Loucy (cell line): ENCODE results near the gene PTGFRN.

Source experiments
- H2AFZ ChIP-seq: fragments of 200-600 bp; sonication (generic); 2 replicates; pipeline ENCODE4 v1.6.0; 2016; ENCODE audit warnings: antibody characterized with exemption, mild to moderate bottlenecking, low read length, moderate library complexity
- H3F3A ChIP-seq: fragments of 200-600 bp; 2 replicates; pipeline ENCODE4 v1.6.0; 2016; ENCODE audit warnings: antibody characterized with exemption, low read depth, mild to moderate bottlenecking
- H3K27me3 ChIP-seq: fragments of 200-600 bp; sonication (generic); 2 replicates; pipeline ENCODE4 v1.6.1; 2014; ENCODE audit warnings: low read length, mild to moderate bottlenecking; ENCODE audit not compliant: insufficient read depth, poor library complexity, severe bottlenecking
- H3K36me3 ChIP-seq: fragments of 200-600 bp; sonication (generic); 2 replicates; pipeline ENCODE4 v1.6.1; 2016; ENCODE audit warnings: low read length; ENCODE audit not compliant: insufficient read depth
- H3K4me1 ChIP-seq: fragments of 200-600 bp; sonication (generic); 2 replicates; pipeline ENCODE4 v1.5.1; 2014; ENCODE audit warnings: low read length, mild to moderate bottlenecking; ENCODE audit not compliant: insufficient read depth, poor library complexity, severe bottlenecking
- H3K4me2 ChIP-seq: fragments of 200-600 bp; sonication (generic); 2 replicates; pipeline ENCODE4 v1.6.0; 2014; ENCODE audit warnings: antibody characterized with exemption, low read length, low read depth, mild to moderate bottlenecking; ENCODE audit not compliant: poor library complexity, severe bottlenecking
- H3K4me3 ChIP-seq: fragments of 200-600 bp; sonication (generic); 2 replicates; pipeline ENCODE4 v1.5.1; 2014; ENCODE audit warnings: low read length, mild to moderate bottlenecking, mixed read lengths; ENCODE audit not compliant: poor library complexity, severe bottlenecking
- H3K79me2 ChIP-seq: fragments of 200-600 bp; sonication (generic); 2 replicates; pipeline ENCODE4 v1.6.1; 2014; ENCODE audit warnings: low read length; ENCODE audit not compliant: insufficient read depth
- H3K9ac ChIP-seq: fragments of 200-600 bp; sonication (generic); 2 replicates; pipeline ENCODE4 v1.6.0; 2014; ENCODE audit warnings: mild to moderate bottlenecking, low read depth, low read length, moderate library complexity; ENCODE audit not compliant: poor library complexity, severe bottlenecking
- H3K9me2 ChIP-seq: fragments of 200-600 bp; sonication (generic); replicated peaks from 2 replicates; pipeline ENCODE4 v1.6.1; 2016; ENCODE audit warnings: low read depth, low read length, mixed read lengths
- H3K9me3 ChIP-seq: fragments of 200-600 bp; sonication (generic); 2 replicates; pipeline ENCODE4 v1.6.1; 2014; ENCODE audit warnings: mild to moderate bottlenecking, antibody characterized with exemption, low read length, low read depth; ENCODE audit not compliant: insufficient read depth
- H4K20me1 ChIP-seq: fragments of 200-600 bp; sonication (generic); 2 replicates; pipeline ENCODE4 v1.6.0; 2014; ENCODE audit warnings: antibody characterized with exemption, low read length, mild to moderate bottlenecking; ENCODE audit not compliant: insufficient read depth, poor library complexity, severe bottlenecking
- EZH2phosphoT487 ChIP-seq: fragments of 200-600 bp; IDR thresholded peaks from 2 replicates; pipeline ENCODE4 v1.6.1; 2018; ENCODE audit warnings: antibody characterized with exemption, mild to moderate bottlenecking, moderate library complexity, borderline replicate concordance
- TF ChIP-seq, protein P1 (sequence below): fragments of 200-600 bp; sonication (generic); conservative IDR thresholded peaks from 2 replicates; pipeline ENCODE4 v1.5.1; 2014; ENCODE audit warnings: mild to moderate bottlenecking, antibody characterized with exemption, low read length

The PTGFRN gene

DNA sequence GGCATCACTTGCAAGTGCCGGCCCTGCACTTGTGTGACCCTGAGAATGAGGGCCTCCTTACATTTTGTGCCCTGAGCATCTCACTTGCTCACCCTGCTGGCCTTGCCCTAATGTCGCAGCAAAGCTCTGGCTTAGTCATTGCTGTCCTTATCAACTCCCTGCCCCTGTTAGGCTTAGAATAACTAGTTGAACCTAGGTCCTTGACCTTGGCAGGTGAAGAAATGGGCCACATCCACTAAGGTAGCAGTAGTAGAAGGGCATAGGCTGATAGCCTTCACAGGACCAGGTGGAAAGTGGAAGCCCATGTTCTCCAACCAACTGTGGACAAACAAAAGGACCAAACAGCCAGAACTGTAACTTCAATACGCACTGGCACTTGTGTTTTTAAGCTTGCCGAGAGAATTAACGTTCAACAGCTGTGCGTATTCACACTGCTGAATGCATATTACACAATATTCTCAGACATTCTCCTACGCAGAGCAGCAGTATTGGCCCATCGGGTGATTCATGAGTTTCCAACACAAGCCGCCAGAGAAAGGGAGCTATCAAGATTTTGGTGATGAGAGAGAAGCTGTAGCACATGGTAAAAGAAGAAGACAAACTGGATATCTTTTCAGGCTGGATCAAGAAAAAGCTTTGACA is 27.7 kb upstream of the PTGFRN start:
- no peak overlapping the region for H3K4me2 ChIP-seq
- no peaks in the 10 kb centered on the region for H4K20me1 ChIP-seq
- H3K9ac ChIP-seq = no peak overlapping the region
- no peaks in the 10 kb centered on the region for H3F3A ChIP-seq
- H3K4me3 ChIP-seq = no peak overlapping the region
- no peaks in the 10 kb centered on the region for H3K27me3 ChIP-seq
- H3K9me3 ChIP-seq = no peaks in the 10 kb centered on the region
- peaks cover 29% of the 10 kb centered on the region for H3K4me1 ChIP-seq
- H3K36me3 ChIP-seq = no peaks in the 10 kb centered on the region
- H3K9me2 ChIP-seq = no peaks in the 10 kb centered on the region
- TF ChIP-seq EZH2phosphoT487 = no peak
- TF ChIP-seq, protein P1, sequence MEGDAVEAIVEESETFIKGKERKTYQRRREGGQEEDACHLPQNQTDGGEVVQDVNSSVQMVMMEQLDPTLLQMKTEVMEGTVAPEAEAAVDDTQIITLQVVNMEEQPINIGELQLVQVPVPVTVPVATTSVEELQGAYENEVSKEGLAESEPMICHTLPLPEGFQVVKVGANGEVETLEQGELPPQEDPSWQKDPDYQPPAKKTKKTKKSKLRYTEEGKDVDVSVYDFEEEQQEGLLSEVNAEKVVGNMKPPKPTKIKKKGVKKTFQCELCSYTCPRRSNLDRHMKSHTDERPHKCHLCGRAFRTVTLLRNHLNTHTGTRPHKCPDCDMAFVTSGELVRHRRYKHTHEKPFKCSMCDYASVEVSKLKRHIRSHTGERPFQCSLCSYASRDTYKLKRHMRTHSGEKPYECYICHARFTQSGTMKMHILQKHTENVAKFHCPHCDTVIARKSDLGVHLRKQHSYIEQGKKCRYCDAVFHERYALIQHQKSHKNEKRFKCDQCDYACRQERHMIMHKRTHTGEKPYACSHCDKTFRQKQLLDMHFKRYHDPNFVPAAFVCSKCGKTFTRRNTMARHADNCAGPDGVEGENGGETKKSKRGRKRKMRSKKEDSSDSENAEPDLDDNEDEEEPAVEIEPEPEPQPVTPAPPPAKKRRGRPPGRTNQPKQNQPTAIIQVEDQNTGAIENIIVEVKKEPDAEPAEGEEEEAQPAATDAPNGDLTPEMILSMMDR = peak; percentile 75
- no peaks in the 10 kb centered on the region for H3K79me2 ChIP-seq
- peak overlapping the region; percentile 48; the same call in 1 of the 2 replicates for H2AFZ ChIP-seq

DNA sequence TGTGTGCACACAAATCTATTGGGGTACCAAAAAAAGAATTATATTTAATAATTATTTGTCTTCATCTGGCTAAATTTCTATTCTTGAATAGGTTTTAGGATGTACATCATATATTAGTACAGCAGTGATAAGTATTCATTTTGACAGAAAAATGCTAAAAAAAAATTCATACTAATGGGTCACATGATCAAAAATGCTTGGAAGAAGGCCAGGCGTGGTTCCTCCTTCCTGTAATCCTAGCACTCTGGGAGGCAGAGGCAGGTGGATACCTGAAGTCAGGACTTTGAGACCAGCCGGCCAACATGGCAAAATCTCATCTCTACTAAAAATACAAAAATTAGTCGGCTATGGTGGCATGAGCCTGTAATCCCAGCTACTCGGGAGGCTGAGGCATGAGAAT is 26.9 kb upstream of the PTGFRN start:
- H3K9me3 ChIP-seq = no peaks in the 10 kb centered on the region
- H3K9me2 ChIP-seq = no peaks in the 10 kb centered on the region
- H3K79me2 ChIP-seq = no peaks in the 10 kb centered on the region
- no peak overlapping the region for H2AFZ ChIP-seq
- TF ChIP-seq, protein P1 = no peak
- peaks cover 21% of the 10 kb centered on the region for H3K4me1 ChIP-seq
- no peaks in the 10 kb centered on the region for H4K20me1 ChIP-seq
- no peak overlapping the region for H3K4me2 ChIP-seq
- no peak overlapping the region for H3K4me3 ChIP-seq
- no peaks in the 10 kb centered on the region for H3K36me3 ChIP-seq
- no peaks in the 10 kb centered on the region for H3K27me3 ChIP-seq
- H3K9ac ChIP-seq = no peak overlapping the region
- H3F3A ChIP-seq = no peaks in the 10 kb centered on the region

DNA sequence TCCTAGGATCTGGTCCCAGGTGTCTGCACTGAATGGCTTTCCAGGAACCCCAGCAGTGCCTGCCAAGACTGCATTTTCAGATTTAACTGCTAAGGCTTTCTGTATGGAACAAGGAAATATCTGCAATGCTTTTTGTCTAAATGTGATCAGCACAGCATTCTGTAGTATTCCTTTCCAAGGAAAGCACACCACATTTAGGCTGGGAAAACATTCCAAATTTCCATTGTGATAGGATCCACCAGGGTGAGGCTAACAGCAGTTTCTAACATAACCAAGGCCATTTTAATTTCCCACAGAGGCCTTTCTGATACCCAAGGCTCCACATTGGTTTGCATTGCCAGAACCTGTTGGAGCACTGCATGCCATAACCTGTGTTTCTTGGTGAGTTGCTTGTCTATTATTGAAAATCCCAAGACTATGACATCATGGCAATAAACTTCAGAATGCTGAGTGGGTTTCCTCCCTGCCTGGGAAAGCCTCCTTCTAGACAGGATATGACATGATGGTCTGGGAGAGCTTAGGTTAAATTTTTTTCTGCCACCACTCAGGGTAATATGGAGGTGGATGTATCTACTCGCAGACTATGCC is 23.3 kb upstream of the PTGFRN start:
- Histone ChIP-seq H3K4me1 (no peaks in the 10 kb centered on the region), H3K4me2 (no peak overlapping the region), H3K36me3 (no peaks in the 10 kb centered on the region), H3K27me3 (no peaks in the 10 kb centered on the region), H3K9ac (no peak overlapping the region), H3K4me3 (no peak overlapping the region), H3K79me2 (no peaks in the 10 kb centered on the region), H3F3A (no peaks in the 10 kb centered on the region), H3K9me2 (no peaks in the 10 kb centered on the region), H2AFZ (no peak overlapping the region), H4K20me1 (no peaks in the 10 kb centered on the region), H3K9me3 (no peaks in the 10 kb centered on the region)
- no peak for TF ChIP-seq EZH2phosphoT487
- TF ChIP-seq, protein P1 = no peak
